GM11168 (cell line): ENCODE measurements around the gene TMF1.

Source experiments
- in situ Hi-C: fragments of 300-500 bp; cut with MboI; formaldehyde crosslinking; loops from one replicate; pipeline ENCODE4 v1.12.0; 2022; ENCODE audit warnings: low sequenced_read_pairs; ENCODE audit not compliant: unreplicated experiment

The TMF1 gene

DNA sequence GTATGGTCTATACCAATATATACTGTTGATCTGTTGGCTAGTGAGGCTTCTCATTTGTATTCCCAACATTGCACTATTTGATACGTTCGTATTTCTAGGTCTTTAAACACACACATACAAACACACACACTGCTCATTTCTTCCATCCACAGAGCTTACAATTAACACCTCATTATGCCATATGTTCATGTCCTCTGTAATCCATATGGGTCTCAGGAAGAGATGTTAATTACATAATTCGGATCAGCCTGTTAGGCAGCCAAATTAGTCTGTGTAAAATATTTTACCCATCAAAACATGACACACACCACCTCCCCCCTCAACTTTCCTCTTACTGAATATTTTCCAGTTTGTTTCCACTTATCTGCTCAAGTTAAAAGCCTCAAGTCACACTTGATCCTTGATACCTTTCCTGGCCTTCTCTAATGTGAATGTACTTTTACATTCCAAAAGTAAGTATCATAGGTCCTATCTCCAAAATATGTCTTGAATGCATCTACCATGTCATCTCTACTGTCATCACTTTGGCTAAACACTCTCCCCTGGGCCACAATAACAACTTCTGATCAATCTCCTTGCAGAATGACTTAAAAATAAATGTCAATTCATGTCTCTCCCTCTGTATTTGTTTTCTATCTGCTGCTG is 66.9 kb downstream of the TMF1 start:
- in situ Hi-C loops: no loop called here

DNA sequence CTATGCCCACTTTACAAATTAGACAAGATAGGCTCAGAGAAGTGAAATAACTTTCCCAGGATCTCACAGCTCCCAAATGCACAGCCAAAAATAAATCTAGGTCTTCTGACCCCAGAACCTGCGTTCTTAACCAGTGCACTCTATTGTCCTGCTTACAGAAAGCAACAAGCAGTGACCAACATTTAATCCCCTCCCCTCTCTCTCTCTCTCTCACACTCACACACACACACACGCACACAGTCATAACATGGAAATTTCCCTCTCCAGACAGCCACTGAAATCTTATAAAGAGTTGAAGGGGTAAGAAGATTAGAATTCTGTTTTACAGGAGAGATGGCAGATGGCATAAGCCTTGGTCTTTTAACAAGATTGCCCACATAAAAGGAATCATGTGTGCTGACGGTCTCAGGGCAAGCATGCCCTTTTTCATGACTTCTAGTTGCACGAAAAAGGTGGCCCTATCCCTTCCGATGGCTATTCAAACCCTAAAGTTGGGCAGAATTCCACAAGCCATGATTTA is 68.1 kb downstream of the TMF1 start:
- in situ Hi-C loops: no loop called here

DNA sequence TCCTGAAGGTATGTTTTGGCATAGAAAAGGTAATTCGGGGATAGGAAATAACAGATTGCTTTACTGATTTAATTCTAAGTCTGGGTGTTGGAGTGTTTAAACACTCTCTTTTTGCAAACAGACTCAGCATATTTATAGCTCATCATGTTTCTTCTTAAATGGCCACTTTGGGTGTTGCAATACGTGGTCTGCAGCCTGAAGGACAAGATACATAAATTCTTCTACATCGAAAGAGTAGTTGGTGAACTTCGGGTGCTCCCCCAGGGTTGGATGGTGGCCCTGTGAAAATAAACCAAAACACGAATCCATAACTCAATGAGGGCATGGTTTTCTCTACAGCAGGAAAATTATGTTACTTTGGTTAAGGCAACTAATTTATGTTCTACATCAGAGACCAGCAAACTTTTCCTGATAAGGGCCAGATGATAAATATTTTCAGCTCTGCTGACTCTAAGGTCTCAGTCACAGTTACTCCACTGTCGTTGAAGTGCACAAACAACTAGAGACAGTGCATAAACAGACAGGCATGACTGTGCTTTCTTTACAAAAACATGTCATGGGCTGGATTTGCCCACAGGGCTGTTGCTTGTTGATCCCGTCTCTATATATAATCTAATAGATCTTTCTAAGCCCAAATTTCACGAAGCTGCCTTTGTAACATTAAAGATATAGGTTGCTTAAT is 74.5 kb downstream of the TMF1 start:
- in situ Hi-C loops: no loop called here

DNA sequence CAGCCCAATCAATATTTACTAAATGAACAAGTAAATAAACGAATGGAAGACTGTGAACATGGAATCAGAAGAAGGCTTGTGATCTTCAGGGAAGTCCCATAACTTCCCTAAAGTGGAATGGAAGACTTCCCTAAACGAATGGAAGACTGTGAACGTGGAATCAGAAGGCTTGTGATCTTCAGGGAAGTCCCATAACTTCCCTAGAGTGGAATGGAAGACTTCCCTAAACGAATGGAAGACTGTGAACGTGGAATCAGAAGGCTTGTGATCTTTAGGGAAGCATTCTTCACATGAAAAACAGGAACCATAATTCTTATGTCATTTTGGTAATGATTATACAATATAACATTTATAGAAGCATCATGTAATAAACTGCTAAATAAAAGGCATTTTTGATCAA is 77.4 kb downstream of the TMF1 start:
- in situ Hi-C loops: no loop called here

DNA sequence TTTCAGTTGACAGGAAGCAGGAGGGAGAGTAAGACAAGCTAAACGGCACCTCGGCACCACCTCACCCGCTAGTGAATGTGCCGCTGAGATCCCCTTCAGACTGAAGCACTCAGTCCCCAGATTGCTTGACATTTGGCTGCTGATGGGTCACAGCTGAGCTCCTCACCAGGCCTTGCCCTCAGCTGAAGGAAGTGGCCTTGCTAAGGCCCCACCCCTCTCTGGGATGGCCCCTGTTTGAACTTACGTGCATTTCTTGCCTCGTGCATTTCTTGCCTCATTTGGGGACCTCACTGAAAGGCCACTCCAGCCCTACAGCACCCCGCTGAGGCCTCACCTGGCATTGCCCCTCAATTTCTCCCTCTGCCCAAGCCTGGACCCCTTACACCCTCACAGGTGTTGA is 78.5 kb downstream of the TMF1 start:
- in situ Hi-C loops: no loop called here

DNA sequence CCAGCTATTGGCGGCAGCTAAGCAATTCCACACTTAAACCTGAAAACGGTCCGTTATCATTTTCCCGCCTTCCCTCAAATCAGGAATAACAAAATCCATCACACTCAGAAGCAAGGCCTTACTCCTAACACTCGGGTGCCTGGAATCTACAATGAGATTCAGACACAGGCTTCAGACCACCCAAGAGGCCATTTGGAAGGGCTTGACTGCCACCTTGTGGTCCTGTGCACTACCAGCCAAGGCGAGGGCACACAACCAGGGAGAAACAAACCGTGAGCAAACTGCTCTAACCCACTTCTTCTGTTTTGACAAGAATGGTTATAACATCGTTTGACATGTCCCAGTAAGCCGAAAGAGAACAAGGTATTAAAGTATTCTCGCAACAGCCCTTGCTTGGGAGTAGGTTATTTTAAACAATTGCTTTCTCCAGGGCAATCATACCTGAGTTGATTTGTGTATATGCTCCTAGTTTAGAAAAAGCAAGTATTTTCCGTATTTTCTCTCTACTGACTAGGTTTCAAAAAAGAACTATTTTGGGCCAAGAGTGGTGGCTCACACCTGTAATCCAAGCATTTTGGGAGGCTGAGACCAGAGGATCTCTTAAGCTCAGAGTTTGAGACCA is 79.7 kb downstream of the TMF1 start:
- in situ Hi-C loops: no loop called here
